Measurements from ENCODE around the gene MYH13. TPM values are rescaled to one million over a fixed set of nuclear protein-coding genes. Genes with fewer than 3 reads are reported as not detected.

The MYH13 gene
- total RNA-seq, 1 donor from 2014 or later = not detected

- no peak overlapping the region for H3K4me3 ChIP-seq (ENCODE audit: low read depth, low read length)
- DNase-seq (ENCODE audit: low read depth) = no peak
- TF ChIP-seq CTCF (conservative IDR thresholded peaks at IDR 0.05; ENCODE audit: low read depth, low read length) = no peak
Measured at GRCh38 chr17:10380631-10381408, 8.0 kb upstream of the MYH13 start.

GRCh38 chr17:10370016-10370608 lies 2.7 kb downstream of the MYH13 start:
- DNase-seq (ENCODE audit: low read depth) = no peak
- H3K4me3 ChIP-seq (ENCODE audit: low read depth, low read length) = no peak overlapping the region
- no peak for TF ChIP-seq CTCF (conservative IDR thresholded peaks at IDR 0.05; ENCODE audit: low read depth, low read length)

GRCh38 chr17:10369239-10369638 lies 3.6 kb downstream of the MYH13 start:
- TF ChIP-seq CTCF (conservative IDR thresholded peaks at IDR 0.05; ENCODE audit: low read depth, low read length) = no peak
- DNase-seq (ENCODE audit: low read depth) = no peak
- H3K4me3 ChIP-seq (ENCODE audit: low read depth, low read length) = no peak overlapping the region

- DNase-seq (ENCODE audit: low read depth) = no peak
- TF ChIP-seq CTCF (conservative IDR thresholded peaks at IDR 0.05; ENCODE audit: low read depth, low read length) = no peak
- H3K4me3 ChIP-seq (ENCODE audit: low read depth, low read length) = no peak overlapping the region
Measured at GRCh38 chr17:10368561-10368960, 4.2 kb downstream of the MYH13 start.

GRCh38 chr17:10360578-10360977 lies 12.2 kb downstream of the MYH13 start:
- DNase-seq (ENCODE audit: low read depth) = no peak
- no peak for TF ChIP-seq CTCF (conservative IDR thresholded peaks at IDR 0.05; ENCODE audit: low read depth, low read length)
- no peak overlapping the region for H3K4me3 ChIP-seq (ENCODE audit: low read depth, low read length)

GRCh38 chr17:10357768-10358167 lies 15.0 kb downstream of the MYH13 start:
- H3K4me3 ChIP-seq (ENCODE audit: low read depth, low read length) = no peak overlapping the region
- peak; percentile 57 for TF ChIP-seq CTCF (conservative IDR thresholded peaks at IDR 0.05; ENCODE audit: low read depth, low read length)
- DNase-seq (ENCODE audit: low read depth) = no peak

- DNase-seq (ENCODE audit: low read depth) = no peak
- no peak overlapping the region for H3K4me3 ChIP-seq (ENCODE audit: low read depth, low read length)
- no peak for TF ChIP-seq CTCF (conservative IDR thresholded peaks at IDR 0.05; ENCODE audit: low read depth, low read length)
Measured at GRCh38 chr17:10354651-10355050, 18.2 kb downstream of the MYH13 start.

All from epithelial cell of proximal tubule (primary cell).